T-helper 1 cell treated with Interleukin-12 subunit alpha and Interleukin-12 subunit beta and Interleukin-4 antibody, amounts not matched to agents 30 μg/mL and 1 μg/mL, for 36 hours (primary cell): ENCODE data around the gene GGA1.
"Not testable (repeated sequence)": the region's sequence is repeated elsewhere in the genome, so short reads cannot be mapped to it uniquely, and the experiment has no call there.

Experiments
- H3K27ac Mint-ChIP-seq: one replicate; pipeline ENCODE4 v1.8.0; 2021; ENCODE audit warnings: mild to moderate bottlenecking, mixed read lengths
- H3K27me3 Mint-ChIP-seq: one replicate; pipeline ENCODE4 v1.8.0; 2021; ENCODE audit warnings: low read depth, mixed read lengths
- H3K36me3 Mint-ChIP-seq: one replicate; pipeline ENCODE4 v1.8.0; 2021; ENCODE audit warnings: low read depth, mixed read lengths
- H3K4me1 Mint-ChIP-seq: one replicate; pipeline ENCODE4 v1.8.0; 2021; ENCODE audit warnings: low read depth, mixed read lengths
- H3K4me3 Mint-ChIP-seq: one replicate; pipeline ENCODE4 v1.8.0; 2021; ENCODE audit warnings: mild to moderate bottlenecking, moderate library complexity, mixed read lengths
- H3K9me3 Mint-ChIP-seq: one replicate; pipeline ENCODE4 v1.8.0; 2021; ENCODE audit warnings: mixed read lengths

Gene GGA1

GRCh38 chr22:37589636-37590035, 19.0 kb upstream of the GGA1 start:
- Mint-ChIP-seq H3K36me3 (no peaks in the 10 kb centered on the region), H3K27me3 (peaks cover 4% of the 10 kb centered on the region), H3K4me1 (peaks cover 11% of the 10 kb centered on the region), H3K9me3 (no peaks in the 10 kb centered on the region), H3K4me3 (no peak overlapping the region), H3K27ac (no peak overlapping the region)

DNA sequence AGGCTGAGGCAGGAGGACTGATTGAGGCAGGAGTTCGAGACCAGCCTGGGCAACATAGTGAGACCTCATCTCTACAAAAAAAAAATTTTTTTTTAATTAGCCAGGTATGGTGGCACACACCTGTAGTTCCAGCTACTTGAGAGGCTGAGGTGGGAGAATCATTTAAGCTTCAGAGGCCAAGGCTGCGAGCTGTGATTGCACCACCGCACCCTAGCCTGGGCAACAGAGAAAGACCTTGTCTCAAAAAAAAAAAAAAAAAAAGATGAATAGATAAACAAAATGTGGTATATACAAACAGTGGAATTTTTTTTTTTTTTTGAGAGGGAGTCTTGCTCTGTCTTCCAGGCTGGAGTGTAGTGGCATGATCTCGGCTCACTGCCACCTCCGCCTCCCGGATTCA, 17.6 kb upstream of the GGA1 start:
- H3K4me3 Mint-ChIP-seq, H3K36me3 Mint-ChIP-seq, H3K9me3 Mint-ChIP-seq, H3K27ac Mint-ChIP-seq, H3K27me3 Mint-ChIP-seq: not testable (repeated sequence)
- peaks cover 11% of the 10 kb centered on the region for H3K4me1 Mint-ChIP-seq

DNA sequence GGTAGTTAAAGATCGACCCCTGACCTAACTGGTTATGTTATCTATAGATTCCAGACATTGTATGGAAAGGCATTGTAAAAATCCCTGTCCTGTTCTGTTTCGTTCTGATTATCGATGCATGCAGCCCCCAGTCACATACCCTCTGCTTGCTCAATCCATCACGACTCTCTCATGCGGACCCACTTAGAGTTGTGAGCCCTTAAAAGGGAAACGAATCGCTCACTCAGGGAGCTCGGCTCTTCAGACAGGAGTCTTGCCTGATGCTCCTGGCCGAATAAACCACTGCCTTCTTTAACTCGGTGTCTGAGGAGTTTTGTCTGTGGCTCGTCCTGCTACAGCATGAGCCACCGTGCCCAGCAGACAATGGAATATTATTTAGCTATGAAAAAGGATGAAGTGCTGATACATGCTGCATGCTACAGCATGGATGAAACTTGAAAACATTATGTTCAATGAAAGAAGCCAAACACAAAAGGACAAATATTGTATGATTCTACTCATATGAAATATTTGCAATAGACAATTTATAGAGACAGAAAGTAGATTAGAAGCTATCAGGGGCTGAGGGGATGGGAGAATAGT, 16.7 kb upstream of the GGA1 start:
- Mint-ChIP-seq H3K36me3 (no peaks in the 10 kb centered on the region), H3K4me1 (peaks cover 11% of the 10 kb centered on the region), H3K27ac (peak overlapping the region; percentile 65), H3K9me3 (no peaks in the 10 kb centered on the region), H3K4me3 (peak overlapping the region; percentile 78), H3K27me3 (no peaks in the 10 kb centered on the region)

- Mint-ChIP-seq H3K4me3 (no peak overlapping the region), H3K4me1 (peaks cover 11% of the 10 kb centered on the region), H3K27me3 (no peaks in the 10 kb centered on the region), H3K9me3 (no peaks in the 10 kb centered on the region), H3K27ac (no peak overlapping the region), H3K36me3 (no peaks in the 10 kb centered on the region)
Measured at GRCh38 chr22:37594237-37594636, 14.4 kb upstream of the GGA1 start.

- Mint-ChIP-seq H3K9me3 (no peaks in the 10 kb centered on the region), H3K36me3 (no peaks in the 10 kb centered on the region), H3K27me3 (peaks cover 22% of the 10 kb centered on the region), H3K4me1 (peaks cover 4% of the 10 kb centered on the region), H3K27ac (no peak overlapping the region), H3K4me3 (no peak overlapping the region)
Measured at GRCh38 chr22:37599153-37599552, 9.5 kb upstream of the GGA1 start.

GRCh38 chr22:37601203-37601539, 7.5 kb upstream of the GGA1 start:
- no peak overlapping the region for H3K27ac Mint-ChIP-seq

GRCh38 chr22:37601540-37602442, 6.8 kb upstream of the GGA1 start:
- Mint-ChIP-seq H3K9me3 (no peaks in the 10 kb centered on the region), H3K36me3 (no peaks in the 10 kb centered on the region), H3K4me1 (peaks cover 17% of the 10 kb centered on the region), H3K4me3 (no peak overlapping the region), H3K27me3 (peaks cover 23% of the 10 kb centered on the region), H3K27ac (no peak overlapping the region)

More at GRCh38 chr22:37601203-37601539, 7.5 kb upstream of the GGA1 start:
- Mint-ChIP-seq H3K9me3 (no peaks in the 10 kb centered on the region), H3K4me3 (no peak overlapping the region), H3K4me1 (peaks cover 17% of the 10 kb centered on the region), H3K36me3 (no peaks in the 10 kb centered on the region), H3K27me3 (peaks cover 23% of the 10 kb centered on the region)

GRCh38 chr22:37602546-37603277, 5.9 kb upstream of the GGA1 start:
- not testable (repeated sequence) for H3K27ac Mint-ChIP-seq, H3K9me3 Mint-ChIP-seq, H3K36me3 Mint-ChIP-seq, H3K4me3 Mint-ChIP-seq
- peaks cover 23% of the 10 kb centered on the region for H3K27me3 Mint-ChIP-seq
- peaks cover 25% of the 10 kb centered on the region for H3K4me1 Mint-ChIP-seq

DNA sequence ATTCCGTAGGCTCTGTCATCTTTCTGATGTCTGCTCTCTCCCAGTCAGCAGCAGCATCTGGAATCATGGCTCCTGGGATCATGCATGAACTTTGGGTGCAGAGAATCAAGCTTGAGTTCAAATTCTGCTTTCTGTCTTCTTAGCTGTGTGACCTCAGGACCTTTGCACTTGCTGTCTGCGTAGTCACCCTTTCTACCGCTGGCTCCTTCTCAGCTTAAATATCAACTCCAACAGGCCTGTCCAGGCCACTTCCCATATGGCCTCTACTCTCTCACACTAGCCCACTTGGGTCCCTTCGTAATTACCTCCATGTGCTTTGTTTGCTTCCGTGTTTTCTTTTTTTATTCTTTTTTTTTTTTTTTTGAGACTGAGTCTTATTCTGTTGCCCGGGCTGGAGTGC, 4.6 kb upstream of the GGA1 start:
- H3K4me3 Mint-ChIP-seq, result no peak overlapping the region
- H3K27ac Mint-ChIP-seq, result no peak overlapping the region

GRCh38 chr22:37604875-37605274, 3.8 kb upstream of the GGA1 start:
- Mint-ChIP-seq H3K36me3 (no peaks in the 10 kb centered on the region), H3K4me1 (peaks cover 36% of the 10 kb centered on the region), H3K9me3 (no peaks in the 10 kb centered on the region), H3K27me3 (peaks cover 23% of the 10 kb centered on the region), H3K4me3 (peak overlapping the region; percentile 56), H3K27ac (peak overlapping the region; percentile 55)

More for the DNA sequence above, 4.6 kb upstream of the GGA1 start:
- peaks cover 31% of the 10 kb centered on the region for H3K4me1 Mint-ChIP-seq
- peaks cover 23% of the 10 kb centered on the region for H3K27me3 Mint-ChIP-seq
- no peaks in the 10 kb centered on the region for H3K36me3 Mint-ChIP-seq
- no peaks in the 10 kb centered on the region for H3K9me3 Mint-ChIP-seq

- Mint-ChIP-seq H3K9me3 (no peaks in the 10 kb centered on the region), H3K4me1 (peaks cover 45% of the 10 kb centered on the region), H3K36me3 (no peaks in the 10 kb centered on the region), H3K4me3 (peak overlapping the region; percentile 84), H3K27ac (peak overlapping the region; percentile 97), H3K27me3 (peaks cover 11% of the 10 kb centered on the region)
Measured at GRCh38 chr22:37607010-37607934, 1.4 kb upstream of the GGA1 start.

DNA sequence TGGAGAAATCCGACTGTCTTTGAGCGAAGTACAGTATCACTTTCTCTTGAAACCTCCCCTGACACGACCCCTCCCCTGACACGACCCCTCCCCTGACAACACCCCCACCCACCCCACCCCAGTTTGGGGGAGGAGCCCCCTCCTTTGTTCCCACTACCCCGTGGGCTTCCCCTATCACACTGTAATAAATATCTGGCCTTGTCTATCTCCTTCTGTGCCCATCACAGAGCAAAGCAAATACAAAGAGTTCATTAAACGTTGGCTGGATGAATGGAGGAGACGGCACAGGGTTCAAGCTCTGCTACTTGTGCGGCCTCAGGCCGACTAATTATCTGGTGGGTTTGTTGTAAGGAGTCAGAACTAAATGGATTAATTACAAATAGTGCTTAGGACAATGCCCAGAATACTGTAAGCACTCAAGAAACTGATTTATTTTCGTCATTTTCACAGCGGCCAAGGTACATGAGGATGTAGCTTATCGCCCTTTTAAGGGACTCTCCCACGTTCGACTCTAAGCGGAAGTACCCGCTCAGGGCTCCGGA, 628 bp upstream of the GGA1 start:
- peaks cover 5% of the 10 kb centered on the region for H3K27me3 Mint-ChIP-seq
- H3K9me3 Mint-ChIP-seq, result no peaks in the 10 kb centered on the region
- peaks cover 44% of the 10 kb centered on the region for H3K4me1 Mint-ChIP-seq
- peak overlapping the region; percentile 84 for H3K4me3 Mint-ChIP-seq
- no peaks in the 10 kb centered on the region for H3K36me3 Mint-ChIP-seq
- H3K27ac Mint-ChIP-seq, result peak overlapping the region; percentile 97

DNA sequence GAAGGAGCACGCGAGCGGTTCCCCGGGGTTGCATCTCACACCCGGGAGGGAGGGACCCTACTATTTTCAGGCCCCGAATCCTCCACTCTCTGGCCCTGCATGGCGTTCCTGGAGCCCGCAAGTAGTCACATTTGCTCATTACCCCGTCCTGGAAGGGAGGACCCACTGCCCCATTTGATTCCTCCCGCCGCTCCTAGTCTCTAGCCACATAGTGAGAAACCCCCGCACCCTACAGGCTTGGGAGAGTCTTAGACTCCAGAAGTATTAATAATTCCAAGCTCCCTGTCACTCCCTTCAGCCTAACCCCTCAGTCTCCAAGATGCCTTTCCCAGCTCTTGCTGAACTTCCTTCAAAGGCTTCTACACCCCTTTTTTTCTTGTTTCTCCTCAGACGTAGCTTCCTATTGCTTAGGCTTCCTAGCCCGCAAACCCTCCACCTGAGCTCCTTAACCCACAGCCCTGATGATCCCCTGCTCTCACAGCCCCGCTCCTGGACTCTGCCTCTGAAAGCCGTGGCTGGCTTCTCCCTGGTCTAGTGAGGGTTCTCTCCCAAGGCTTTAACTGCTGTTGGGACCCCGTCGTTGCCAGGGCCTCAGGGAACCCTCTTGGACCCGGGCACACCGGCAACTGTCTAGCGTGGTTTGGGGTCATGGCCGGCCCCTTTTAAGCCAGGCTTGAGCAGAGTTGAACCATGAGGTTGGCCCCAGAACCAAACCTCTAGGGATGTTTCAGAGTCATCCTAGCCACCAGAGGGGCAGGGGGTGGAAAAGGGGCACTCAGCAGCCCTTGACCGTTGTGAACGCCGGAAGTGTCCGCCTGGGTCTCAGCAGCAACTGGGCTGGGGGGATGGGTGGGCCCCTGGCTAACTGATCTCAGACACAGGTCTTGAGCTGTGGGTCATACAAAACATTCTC, 862 bp downstream of the GGA1 start:
- Mint-ChIP-seq H3K4me1 (peaks cover 42% of the 10 kb centered on the region), H3K9me3 (no peaks in the 10 kb centered on the region), H3K36me3 (no peaks in the 10 kb centered on the region)

More for the DNA sequence above, 862 bp downstream of the GGA1 start:
- H3K4me3 Mint-ChIP-seq, result peak overlapping the region; percentile 91
- H3K27me3 Mint-ChIP-seq, result no peaks in the 10 kb centered on the region
- peak overlapping the region; percentile 90 for H3K27ac Mint-ChIP-seq
